Stimulated activated CD4-positive, alpha-beta T cell treated with anti-CD3 and anti-CD28 coated beads, TNF-alpha, amount 100 ng/mL, for 24 hours (primary cell): ENCODE results near the gene UBN1.
"Not testable (repeated sequence)": the region's sequence is repeated elsewhere in the genome, so short reads cannot be mapped to it uniquely, and the experiment has no call there.

Experiments
- DNase-seq, 3 experiments: peaks; one replicate each; pipeline ENCODE4 v3.0.0-alpha.2; 2020; ENCODE audit warnings: low read depth in 3 of 3

UBN1 gene

DNA sequence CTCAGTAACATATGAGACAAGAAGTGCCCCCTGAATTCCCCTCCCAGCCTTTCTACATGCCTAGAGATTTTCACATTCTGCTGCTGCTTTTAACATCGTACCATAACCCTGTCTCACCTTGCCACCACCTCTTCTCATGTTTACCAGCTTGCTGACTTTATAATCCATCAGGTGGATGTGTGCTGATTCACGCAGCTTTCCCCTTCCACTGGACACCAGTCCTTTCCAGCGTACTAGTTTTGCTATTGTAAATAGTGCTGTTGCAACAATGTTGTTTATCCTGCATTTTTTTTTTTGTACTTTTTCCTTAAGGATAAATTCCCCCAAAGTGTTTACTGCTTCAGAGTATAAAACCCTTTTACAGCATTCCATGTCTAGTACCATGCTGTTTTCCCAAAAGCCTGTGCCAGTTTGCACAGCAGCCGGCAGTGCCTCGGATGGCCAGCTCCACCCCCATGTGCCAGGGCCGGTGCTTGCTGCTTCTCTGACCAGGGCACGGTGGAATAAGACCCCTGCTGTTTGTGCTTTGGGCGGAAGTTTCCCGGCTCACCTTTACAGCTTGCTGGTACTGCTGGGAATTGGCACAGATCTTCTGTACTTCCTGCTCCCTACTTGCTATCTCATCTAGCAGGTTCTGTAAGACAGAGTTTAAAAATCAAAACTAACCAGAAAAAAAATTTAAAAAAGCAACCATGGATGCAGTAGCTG is 41.3 kb downstream of the UBN1 start:
- no peak for DNase-seq

DNA sequence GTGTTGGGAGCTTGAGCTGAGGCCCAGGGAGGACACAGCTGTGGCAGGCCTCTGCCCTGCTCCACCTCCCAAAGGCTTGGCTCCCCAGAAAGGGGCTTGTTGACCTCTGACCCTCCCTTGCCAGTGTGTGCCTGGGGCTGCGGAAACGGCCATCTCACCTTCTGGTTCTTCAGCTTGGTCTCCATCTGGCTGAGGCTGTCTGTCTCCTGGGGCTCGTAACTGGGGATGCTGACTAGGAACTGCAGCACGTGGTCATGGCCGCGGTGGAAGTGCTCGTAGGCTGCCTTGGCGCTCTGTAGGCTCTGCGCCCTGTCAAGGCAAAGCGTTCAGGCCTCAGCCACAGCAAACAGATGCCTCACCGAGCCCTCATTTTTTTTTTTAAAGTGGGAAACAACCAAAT is 42.7 kb downstream of the UBN1 start:
- no peak for DNase-seq

DNA sequence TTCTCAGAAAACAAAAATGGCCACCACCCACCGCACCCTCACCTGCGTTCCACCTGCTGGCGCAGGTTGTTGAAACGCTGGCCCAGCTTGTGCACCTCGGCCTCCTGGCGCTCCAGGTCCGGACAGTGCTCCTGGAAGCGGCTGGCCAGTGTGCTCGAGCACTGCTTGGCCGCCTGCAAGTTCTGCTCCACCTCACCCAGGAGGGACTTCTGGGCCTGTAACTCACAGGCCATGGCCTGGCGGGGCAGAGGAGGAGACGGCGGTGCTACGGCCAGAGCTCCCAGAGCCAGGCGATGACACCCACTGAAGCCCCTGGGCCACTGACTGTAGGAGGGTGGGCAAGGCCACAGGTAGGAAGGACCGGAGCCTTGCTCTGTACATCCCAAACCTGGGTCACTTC is 43.4 kb downstream of the UBN1 start:
- no peak for DNase-seq

DNA sequence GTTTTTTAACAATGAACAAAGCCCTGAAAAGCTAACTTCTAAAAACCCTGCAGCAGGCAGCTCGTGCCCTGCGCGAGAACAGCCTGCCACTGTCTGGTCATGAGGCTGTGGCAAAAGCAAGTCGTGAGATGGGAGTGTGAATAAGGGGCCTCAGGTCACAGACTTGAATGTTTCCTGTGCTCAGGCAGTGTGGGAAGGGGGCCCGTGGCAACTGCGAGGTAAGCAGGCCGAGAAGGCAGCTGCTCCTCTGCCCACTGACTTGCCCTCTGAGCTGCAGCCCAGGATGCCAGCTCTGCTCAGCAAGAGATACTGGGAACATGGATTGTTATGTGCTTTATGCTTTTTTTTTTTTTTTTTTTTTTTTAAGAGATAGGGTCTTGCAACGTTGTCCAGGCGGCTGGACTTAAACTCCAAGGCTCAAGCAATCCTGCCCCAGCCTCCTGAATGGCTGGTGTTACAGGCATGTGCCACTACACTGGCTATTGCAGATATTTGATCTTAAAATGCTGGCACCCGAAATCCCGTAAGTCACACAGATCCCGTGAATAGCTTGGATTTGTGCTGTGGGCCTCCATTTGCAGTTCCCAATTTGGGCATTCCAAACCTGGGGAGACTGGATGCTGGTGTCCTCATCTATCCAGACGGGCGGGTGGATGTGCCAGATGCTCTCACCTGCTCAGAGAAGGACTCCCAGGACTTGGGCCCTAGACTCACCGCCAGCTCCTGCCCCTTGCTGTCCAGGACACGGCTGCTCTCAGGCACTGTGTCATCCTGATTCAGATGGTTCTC is 44.0 kb downstream of the UBN1 start:
- no peak for DNase-seq

DNA sequence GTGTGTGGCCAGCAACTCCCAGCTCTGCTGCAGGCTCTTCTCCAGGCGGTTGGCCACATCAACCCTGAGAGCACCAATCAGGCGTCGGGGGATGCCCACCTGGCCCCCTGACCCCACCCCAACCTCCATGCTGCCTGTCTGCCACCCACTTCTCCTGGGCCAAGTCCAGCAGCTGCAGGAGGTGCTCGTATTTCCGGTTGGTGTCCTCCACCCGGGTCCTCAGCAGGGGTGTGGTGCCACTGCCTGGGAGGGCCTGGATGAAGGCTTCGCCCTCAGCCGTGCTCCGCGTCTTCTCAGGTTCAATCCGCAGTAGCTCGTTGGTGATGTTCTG is 44.6 kb downstream of the UBN1 start:
- no peak for DNase-seq

DNA sequence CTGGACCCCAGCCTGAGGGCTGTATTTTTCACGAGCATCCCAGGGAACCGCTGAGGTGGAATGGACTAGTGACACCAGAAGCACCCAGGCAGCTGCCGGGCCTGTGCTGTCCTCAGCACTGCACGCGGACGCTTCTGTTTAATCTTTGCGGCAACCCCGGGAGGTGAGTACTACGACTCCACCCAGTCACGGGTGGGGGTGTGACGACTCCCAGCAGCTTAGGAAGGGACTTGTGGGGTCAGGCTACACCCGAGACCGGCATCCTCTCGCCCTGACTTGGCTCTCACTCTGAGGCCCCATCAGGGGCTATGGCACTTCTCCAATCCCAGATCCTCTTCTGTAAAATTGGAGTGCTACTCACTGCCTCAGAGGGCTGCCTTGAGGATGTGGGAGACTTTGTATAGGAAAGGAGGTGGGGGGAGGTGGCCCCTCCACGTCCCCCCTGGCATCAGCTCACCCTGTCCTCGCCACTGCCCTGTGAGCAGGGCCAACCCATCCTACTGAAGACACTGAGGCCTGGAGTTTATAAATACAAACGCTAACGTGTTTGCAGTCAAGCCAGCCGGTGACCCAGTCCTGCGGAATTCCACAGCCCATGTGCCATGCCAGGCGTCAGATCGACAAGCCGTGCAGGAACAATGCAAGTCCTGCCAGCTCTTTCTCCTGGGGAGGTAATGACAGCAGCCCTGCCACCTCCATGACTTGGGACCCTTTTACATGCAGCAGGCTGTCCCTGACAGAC is 45.3 kb downstream of the UBN1 start:
- no peak for DNase-seq

DNA sequence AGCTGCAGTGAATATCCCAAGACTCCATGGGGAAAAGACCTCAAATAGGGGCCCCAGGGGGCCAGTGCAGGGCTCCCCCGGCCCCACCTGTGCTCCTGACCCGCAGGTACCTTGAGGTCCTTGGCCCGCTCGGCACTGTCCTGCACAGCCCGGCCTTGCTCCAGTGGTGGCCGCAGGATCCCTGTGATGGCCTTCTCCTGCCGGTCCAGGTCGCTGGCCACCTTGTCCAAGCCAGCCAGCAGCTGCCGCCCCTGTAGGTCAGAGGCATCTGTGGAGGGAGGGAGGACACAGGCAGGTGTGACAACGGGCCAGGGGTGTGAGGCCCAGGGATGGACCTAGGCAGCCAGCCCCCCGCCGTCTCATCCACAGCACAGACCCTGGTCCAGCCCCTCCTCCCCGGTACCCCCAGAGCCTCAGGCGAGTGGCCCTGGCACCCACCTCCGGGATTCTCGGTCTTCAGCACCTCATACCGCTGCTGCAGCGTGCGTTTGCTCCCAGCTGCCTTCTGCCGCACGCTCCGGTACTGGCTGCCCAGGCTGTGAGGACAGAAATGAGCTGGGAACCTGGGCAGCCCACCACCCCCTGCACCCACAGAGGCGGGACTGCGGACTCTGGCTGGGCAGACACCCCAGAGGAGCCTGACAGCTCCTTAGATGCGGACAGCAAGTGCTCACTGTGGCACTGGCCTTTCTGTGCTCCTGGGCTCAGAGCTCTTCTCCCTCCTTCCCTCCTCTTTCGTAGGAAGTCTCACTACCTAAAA is 46.0 kb downstream of the UBN1 start:
- no peak for DNase-seq

DNA sequence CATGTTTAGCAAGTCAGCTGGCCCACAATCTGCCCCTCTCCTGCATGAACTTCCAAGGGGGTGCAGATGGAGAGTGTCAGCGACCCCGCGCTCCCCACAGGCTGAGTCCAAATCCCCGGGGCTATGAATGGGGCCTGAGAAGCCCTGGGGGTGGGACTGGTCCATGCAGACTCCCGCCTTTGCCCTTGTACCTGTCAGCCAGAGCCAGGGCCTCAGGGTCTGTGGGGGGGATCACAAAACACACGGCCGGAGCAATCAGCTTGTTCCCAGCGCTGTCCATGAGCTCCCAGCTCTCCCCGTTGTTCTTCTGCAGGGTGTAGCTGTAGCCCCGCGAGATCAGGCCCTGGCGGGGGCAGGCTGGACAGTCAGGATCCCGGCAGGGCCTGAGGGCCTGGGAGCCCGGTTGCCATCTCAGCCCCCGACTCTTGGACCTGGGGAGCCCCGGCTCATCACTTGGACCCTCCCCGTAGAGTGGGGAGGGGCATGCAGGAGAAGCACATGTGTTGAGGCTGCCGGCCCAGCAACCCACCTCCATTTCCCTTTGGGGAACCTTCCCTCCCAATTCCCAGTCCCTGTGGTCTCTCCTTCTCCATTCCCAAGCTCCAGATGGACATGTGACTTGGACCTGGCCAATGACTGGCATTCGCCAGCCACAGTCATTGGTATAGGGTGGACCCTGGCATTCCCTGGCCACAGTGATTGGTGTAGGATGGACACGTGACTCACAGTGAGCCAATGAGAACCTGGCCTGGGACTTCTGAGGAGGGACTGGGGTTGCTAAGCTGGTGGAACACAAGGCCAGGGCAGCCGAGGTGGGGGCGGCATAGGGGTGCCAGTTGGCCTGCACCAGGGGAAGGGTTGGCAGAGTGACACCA is 47.2 kb downstream of the UBN1 start:
- no peak for DNase-seq

DNA sequence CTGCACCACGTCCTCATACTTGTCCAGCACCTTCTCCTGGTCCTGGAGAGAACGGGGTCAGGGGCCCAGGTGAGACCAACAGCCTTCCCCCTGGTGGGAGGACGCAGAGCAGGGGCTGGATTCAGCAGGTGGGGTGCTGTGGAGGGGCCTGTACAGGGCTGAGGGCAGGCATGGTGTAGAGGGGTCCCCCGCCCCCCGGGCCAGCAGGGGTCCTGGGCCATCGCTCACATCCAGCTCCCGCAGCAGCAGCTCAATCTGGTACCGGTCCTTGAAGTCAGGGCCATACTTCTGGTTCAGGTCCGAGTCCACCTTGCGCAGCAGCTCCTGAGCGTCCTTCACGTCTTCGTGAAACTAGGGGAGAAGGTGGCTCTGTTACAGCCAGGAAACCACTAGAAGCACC is 48.1 kb downstream of the UBN1 start:
- DNase-seq = no peak

DNA sequence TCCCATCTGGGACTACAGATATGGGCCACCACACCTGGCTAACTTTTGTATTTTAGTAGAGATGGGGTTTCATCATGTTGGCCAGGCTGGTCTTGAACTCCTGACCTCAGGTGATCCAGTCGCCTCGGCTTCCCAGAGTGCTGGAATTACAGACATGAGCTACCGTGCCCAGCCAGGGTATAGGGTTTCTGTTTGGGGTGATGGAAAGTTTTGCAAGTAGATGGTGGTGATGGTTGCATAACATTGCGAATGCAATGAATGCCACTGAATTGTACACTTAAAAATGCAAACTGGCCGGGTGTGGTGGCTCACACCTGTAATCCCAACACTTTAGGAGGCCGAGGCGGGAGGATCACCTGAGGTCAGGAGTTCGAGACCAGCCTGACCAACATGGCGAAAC is 49.5 kb downstream of the UBN1 start:
- not testable (repeated sequence) for DNase-seq

DNA sequence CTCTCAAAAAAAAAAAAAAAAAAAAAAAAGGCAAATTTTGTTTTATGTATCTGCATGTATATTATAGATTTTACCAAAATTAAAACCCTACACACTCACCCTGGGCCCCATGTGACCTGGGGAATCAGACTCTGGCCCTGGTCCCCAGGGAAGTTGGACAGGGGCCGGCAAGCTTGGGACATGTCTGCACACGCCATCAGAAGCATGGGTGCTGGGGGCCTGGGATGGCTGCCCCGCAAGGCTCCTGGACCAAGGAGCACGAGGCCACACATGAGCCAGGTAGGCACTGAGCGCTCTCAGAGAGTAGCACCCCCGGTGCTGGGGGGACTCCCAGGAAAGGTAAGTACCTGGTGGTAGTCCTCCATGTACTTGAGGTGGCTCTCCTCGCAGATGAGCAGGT is 50.0 kb downstream of the UBN1 start:
- DNase-seq = no peak

DNA sequence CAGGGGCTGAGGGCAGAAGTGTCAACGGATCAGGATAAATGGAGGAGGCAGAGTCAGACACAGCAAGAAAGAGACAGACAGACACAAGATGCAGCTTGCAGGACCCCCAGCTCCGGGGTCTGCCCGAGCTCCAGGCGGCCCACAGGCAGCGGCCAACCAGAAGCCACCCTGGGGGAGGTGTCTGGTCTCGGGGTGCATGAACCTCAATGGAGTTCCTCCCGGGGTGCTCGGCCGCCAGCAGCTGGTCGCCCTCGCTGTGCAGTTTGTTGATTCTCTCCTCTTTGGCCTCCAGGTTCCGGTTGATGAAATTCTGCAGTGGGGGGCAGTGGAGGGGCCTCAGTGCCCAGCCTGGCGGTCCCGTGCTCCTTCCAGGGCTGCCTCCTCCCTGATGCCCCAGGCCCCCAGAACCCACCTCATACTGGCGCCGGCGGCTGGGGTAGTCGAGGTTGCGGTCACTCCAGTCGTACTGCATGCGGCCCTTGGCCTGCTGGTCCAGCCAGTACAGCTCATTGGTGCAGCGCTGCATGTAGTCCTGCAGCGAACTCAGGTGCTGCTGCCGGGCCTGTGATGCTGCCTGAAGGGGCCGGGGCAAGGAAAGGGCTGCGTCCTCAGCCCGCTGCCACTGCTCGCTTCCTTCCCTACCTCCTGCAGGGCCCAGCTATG is 51.7 kb downstream of the UBN1 start:
- no peak for DNase-seq

DNA sequence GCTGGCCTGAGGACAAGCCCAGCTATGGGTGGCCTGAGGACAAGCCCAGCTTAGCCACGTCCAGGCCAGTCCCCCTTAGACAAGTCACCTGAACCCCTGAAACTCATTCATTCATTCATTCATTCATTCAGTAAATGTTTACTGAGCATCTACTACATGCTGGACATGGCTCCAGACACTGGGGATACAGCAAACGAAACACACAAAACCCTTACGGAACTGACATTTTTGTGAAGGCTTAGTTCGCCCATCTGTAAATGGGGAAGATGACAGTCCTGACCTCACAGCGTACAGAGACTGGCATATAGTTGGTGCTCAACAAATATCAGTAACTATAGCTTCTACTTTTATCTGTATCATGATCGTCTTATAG is 52.2 kb downstream of the UBN1 start:
- no peak for DNase-seq

DNA sequence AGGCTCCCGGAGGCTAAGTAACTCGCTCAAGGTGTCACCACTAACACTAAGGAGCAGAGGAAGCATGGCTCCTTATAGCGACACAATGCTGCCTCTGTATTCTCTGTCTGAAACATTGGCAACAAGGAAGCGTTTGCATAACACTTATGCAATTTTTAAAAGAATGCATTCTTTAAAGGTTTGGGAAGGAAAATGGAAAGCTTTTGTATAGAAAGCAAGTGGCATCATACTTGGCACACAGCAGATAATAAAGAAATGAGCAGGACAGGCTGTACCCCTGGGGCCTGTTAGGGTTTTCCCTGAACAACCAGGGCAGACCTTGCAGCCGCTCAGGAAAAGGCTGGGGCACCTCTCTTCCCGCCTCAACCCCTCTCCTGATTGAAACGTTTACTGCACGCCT is 52.8 kb downstream of the UBN1 start:
- DNase-seq = no peak

DNA sequence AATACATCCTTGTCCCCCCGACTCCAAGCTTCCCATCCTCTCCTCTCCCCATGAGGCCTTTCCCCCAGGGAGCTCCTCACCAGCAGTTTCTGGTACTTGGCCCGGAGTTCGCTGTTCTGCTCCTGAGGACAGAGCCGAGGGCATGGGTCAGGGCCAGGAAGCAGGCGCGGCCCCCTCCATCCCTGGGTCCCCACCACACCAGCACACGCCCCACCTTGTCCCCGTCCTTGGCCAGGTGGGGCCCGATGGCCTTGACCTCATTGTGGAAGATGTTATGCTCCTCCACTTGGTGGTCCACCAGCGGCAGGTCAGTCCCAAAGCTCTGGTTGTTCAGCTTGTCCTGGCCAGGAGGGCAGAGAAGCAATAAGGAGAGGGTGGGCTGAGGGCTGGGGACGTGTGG is 53.5 kb downstream of the UBN1 start:
- DNase-seq = no peak

DNA sequence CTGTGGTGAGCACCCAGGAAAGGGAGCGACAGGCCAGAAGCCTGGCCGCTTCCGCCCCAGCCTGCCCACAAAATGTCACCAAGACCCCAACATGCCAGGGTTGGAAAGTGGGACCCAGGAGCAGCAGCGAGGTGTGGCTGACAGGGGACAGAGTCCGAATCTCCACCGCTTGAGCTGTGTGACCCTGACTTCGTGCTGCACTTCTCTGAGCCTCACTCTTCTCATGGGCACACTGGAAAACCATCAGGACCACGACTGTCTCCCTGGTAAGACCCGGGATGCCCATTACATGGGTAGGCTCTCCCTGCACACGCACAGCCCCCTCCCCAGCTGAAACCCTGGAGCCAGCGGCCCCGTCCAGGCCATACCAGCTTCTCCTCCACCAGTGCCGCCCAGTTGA is 54.8 kb downstream of the UBN1 start:
- DNase-seq = no peak

DNA sequence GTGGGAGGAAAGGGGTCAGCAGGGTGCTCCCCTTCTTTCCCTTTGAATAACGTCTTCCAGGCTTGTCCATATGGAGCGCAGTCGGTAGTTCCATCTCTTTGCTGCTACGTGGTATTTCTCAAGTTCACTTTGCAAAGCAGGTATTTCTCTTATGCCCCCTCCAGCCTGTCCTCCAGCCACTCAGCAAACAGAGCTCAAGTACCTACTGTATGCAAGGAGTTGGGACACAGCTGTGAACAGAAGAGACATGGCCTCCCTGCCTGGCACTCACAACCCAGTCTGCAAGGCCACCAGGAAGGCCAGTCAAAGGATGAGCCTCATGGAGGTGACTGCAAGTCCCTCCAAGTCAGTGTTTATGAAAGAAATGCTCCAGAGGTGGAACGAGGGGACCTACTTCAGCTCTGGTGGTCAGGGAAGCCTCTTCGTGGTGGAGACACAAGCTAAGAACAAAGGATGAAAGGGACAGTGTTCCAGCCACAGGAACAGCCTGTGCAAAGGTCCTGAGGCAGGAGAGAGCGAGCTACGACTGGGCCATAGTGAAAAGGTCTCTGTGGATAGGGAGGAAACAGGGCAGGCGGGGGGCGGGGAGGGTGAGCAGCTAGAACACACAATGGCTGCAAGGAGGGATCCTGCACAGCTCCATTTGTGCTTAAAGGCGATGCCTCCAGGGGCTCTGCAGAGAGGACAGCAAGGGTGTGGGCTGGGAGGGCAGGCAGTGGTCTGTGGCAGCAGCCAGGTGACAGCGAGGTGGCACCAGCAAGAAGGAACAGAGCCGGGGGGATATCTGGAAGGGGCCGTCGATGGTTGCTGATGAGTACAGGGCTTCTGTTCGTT is 57.0 kb downstream of the UBN1 start:
- DNase-seq = no peak

DNA sequence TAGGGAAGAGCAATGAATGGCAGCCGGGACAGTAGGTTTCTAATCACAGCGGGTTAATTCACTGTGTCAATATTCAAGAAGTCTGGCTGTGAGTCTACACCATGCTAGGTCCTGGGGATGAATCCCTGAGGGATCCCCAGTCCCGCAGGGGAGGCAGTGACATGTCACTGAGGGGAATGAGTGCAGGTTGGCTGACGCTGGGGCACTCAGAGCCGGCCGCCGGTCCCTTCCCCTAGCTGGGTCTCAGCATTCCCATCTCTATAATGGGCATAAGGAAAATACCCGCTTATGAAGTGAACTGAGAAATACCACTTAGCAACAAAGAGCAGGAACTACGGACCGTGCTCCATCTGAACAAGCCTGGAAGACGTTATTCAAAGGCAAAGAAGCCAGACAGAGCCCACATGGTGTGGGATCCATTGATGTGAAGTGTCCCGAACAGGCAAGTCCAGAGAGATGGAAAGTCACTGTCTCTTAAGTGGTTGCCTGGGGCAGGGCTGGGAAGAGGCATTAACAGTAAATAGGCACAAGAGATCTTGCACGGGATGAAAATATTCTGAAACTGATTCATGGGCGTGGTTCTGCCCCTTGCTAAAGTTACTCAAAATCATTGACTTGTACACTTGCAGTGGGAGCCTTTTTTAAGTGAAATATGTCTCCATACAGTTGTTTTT is 57.8 kb downstream of the UBN1 start:
- DNase-seq = no peak

DNA sequence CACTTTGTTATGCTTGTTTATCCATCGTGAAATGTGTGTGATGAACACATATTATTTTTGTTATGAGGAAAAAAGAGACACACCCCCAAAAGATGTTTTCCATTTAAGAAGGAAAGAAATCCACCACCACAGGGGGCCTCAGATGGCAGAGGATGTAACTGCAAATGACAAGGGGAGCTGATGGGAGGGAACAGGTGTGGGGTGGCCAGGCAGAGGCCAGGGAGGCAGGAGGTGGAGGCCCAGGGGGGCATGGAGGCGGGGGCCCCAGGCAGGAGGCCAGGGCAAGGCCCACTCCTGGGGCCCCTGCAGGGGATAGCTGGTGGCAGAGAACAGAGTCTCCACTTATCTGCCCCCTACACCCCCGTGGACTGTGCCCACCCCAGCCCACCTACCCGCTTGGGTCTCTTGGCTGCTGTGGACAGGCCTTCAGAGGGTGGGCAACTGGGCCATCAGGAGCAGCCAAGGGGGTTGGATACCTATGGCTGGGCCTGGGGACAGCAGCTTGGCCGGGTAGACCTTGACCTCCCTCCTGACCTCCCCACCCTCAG is 61.6 kb downstream of the UBN1 start:
- no peak for DNase-seq
